Endothelial cell of umbilical vein (primary cell): ENCODE results near the gene IGF2BP2. TPM values are rescaled to one million over a fixed set of nuclear protein-coding genes. Genes with fewer than 3 reads are reported as not detected.

ENCODE experiments used
- BruUV-seq: library from RNA; stranded (reverse); fragments of 400-500 nt; replicated peaks from 2 replicates; lab custom pipeline; 2021; lab: Mats Ljungman, UMichigan
- CTCF ChIA-PET: fragments of 300-600, 350-600 bp; sonication (Branson Sonifier 250); formaldehyde crosslinking; loops from one replicate; lab custom pipeline; 2021; ENCODE audit warnings: antibody characterized with exemption, inconsistent platforms; lab: Charles Lee
- POLR2A ChIA-PET: fragments of 300-600, 350-600 bp; sonication (Branson Sonifier 250); formaldehyde crosslinking; loops from one replicate; lab custom pipeline; 2021; ENCODE audit warnings: antibody characterized with exemption, inconsistent platforms; lab: Charles Lee
- DNase-seq: peaks from one replicate; pipeline ENCODE4 v3.0.0-alpha.2; 2011; ENCODE audit warnings: low read depth, low spot score
- FAIRE-seq: peaks from 2 replicates; lab custom pipeline; 2011; peaks lifted over from hg19 to GRCh38; lab: Jason Lieb, UNC
- H2AFZ ChIP-seq: 2 replicates; pipeline ENCODE4 v1.6.0; 2012; ENCODE audit warnings: low read depth, low read length, control low read depth, inconsistent platforms
- H3K27ac ChIP-seq: 2 replicates; pipeline ENCODE4 v1.5.1; 2011; ENCODE audit warnings: low read depth, mild to moderate bottlenecking, control low read depth, low read length, moderate library complexity; ENCODE audit not compliant: insufficient read depth
- H3K27me3 ChIP-seq, 2 experiments: 2 replicates each; pipeline versions ENCODE4 v1.6.0 to v1.6.1; 2011; ENCODE audit warnings: low read length in 2 of 2, mixed read lengths in 1 of 2; ENCODE audit not compliant: control insufficient read depth in 2 of 2, insufficient read depth in 2 of 2
- H3K36me3 ChIP-seq, 2 experiments: 2 replicates in 1 of 2; 3 replicates in 1 of 2; pipeline ENCODE4 v1.5.1; 2011; ENCODE audit warnings: low read length in 2 of 2, mild to moderate bottlenecking in 1 of 2, moderate library complexity in 1 of 2; ENCODE audit not compliant: control insufficient read depth in 2 of 2, insufficient read depth in 2 of 2; ENCODE audit errors: extremely low read depth in 1 of 2
- H3K4me1 ChIP-seq: 3 replicates; pipeline ENCODE4 v1.5.1; 2011; ENCODE audit warnings: mild to moderate bottlenecking, low read length; ENCODE audit not compliant: control insufficient read depth, insufficient read depth; ENCODE audit errors: extremely low read depth
- H3K4me2 ChIP-seq: 2 replicates; pipeline ENCODE4 v1.6.1; 2011; ENCODE audit warnings: low read length, control low read depth, mixed read lengths; ENCODE audit not compliant: insufficient read depth
- H3K4me3 ChIP-seq, 3 experiments: fragments of 200-600 bp in 1 of 3; sonication (generic), shearing (Covaris generic) in 1 of 3; replicated peaks in 1 of 3; 2 replicates each; pipeline ENCODE4 v1.5.1; 2011 to 2016; ENCODE audit warnings: control low read depth in 3 of 3, low read length in 3 of 3, mild to moderate bottlenecking in 2 of 3, inconsistent platforms in 1 of 3, low read depth in 1 of 3, moderate library complexity in 1 of 3; ENCODE audit not compliant: insufficient read depth in 1 of 3
- H3K79me2 ChIP-seq: 2 replicates; pipeline ENCODE4 v1.6.0; 2012; ENCODE audit warnings: low read length, inconsistent platforms; ENCODE audit not compliant: control insufficient read depth, insufficient read depth
- H3K9ac ChIP-seq: replicated peaks from 2 replicates; pipeline ENCODE3; 2011; ENCODE audit warnings: low read length, control low read depth; ENCODE audit not compliant: insufficient read depth; ENCODE audit errors: extremely low read depth
- H3K9me1 ChIP-seq: replicated peaks from 3 replicates; pipeline ENCODE4 v1.6.0; 2011; ENCODE audit warnings: mild to moderate bottlenecking, low read length; ENCODE audit not compliant: control insufficient read depth, insufficient read depth; ENCODE audit errors: extremely low read depth
- H3K9me3 ChIP-seq: replicated peaks from 2 replicates; pipeline ENCODE4 v1.5.1; 2012; ENCODE audit warnings: low read length, inconsistent platforms; ENCODE audit not compliant: control insufficient read depth, insufficient read depth
- H4K20me1 ChIP-seq: replicated peaks from 2 replicates; pipeline ENCODE3; 2011; ENCODE audit warnings: mild to moderate bottlenecking, low read length; ENCODE audit not compliant: control insufficient read depth, insufficient read depth; ENCODE audit errors: extremely low read depth
- EZH2 ChIP-seq: IDR thresholded peaks from 2 replicates; pipeline ENCODE4 v1.6.1; 2012; ENCODE audit warnings: borderline replicate concordance, low read depth, mild to moderate bottlenecking, moderate library complexity, low read length, inconsistent platforms; ENCODE audit not compliant: severe bottlenecking
- FOS ChIP-seq: IDR thresholded peaks from 2 replicates; pipeline ENCODE4 v1.6.1; 2011; ENCODE audit warnings: mild to moderate bottlenecking, low read length, moderate library complexity, borderline replicate concordance; ENCODE audit not compliant: insufficient read depth
- GATA2 ChIP-seq: IDR thresholded peaks from 2 replicates; pipeline ENCODE4 v1.7.0; 2011; ENCODE audit warnings: low read depth, mild to moderate bottlenecking, moderate library complexity, mixed read lengths, low read length; ENCODE audit not compliant: insufficient read length, insufficient read depth
- JUN ChIP-seq: IDR thresholded peaks from 2 replicates; pipeline ENCODE4 v1.6.1; 2011; ENCODE audit warnings: borderline replicate concordance, low read depth; ENCODE audit not compliant: insufficient read length, insufficient read depth
- MYC ChIP-seq: IDR thresholded peaks from one replicate; pipeline ENCODE4 v1.6.1; 2011; ENCODE audit warnings: mild to moderate bottlenecking, low read depth, low read length
- POLR2A ChIP-seq: IDR thresholded peaks from 2 replicates; pipeline ENCODE4 v1.6.1; 2012; ENCODE audit warnings: low read depth, mild to moderate bottlenecking, control low read depth, low read length
- POLR2AphosphoS5 ChIP-seq: IDR thresholded peaks from 2 replicates; pipeline ENCODE4 v1.6.1; 2012; ENCODE audit warnings: low read depth, mild to moderate bottlenecking, control low read depth, low read length, moderate library complexity; ENCODE audit not compliant: insufficient read depth
- dilution Hi-C: fragments of 300-500 bp; cut with MboI; formaldehyde crosslinking; loops from one replicate; pipeline ENCODE4 v1.15.0; 2019; ENCODE audit warnings: low sequenced_read_pairs; ENCODE audit not compliant: extremely low pct_ligation_motif_present
- intact Hi-C: fragments of 100-400 bp; cut with micrococcal nuclease; formaldehyde crosslinking; loops from one replicate; pipeline ENCODE4 v1.10.0; 2022
- polyA plus RNA-seq, 4 experiments: library from polyadenylated mRNA; depleted of rRNA in 3 of 4; stranded (reverse) in 3 of 4; unstranded in 1 of 4; fragments of >200 nt; gene quantifications; 2 replicates each; pipeline versions ENCODE4 v1.2.1 to v1.2.3, GENCODE V29; 2011 to 2012; ENCODE audit warnings: missing spikeins in 1 of 4
- total RNA-seq: library from RNA; stranded (reverse); gene quantifications from 2 replicates; pipeline ENCODE4 v1.2.3, GENCODE V29; 2021
- TF ChIP-seq, protein P1 (sequence below): IDR thresholded peaks from 2 replicates; pipeline ENCODE4 v1.6.1; 2011; ENCODE audit not compliant: insufficient read depth, insufficient read length
- TF ChIP-seq, protein P2 (sequence below), 2 donors: IDR thresholded peaks; 1 replicate in 1 of 2; 2 replicates in 1 of 2; pipeline ENCODE4 v1.5.1; 2011; ENCODE audit warnings: low read length in 2 of 2, mild to moderate bottlenecking in 2 of 2, moderate library complexity in 2 of 2, control low read depth in 1 of 2, inconsistent platforms in 1 of 2, low read depth in 1 of 2; ENCODE audit not compliant: insufficient read depth in 1 of 2; ENCODE audit errors: extremely low read depth in 1 of 2

The IGF2BP2 gene
- total and polyA plus RNA-seq, 2 donors (not counting 3 experiments of a cell fraction or from before 2014, with no cell fraction given) = 10.7 to 130 TPM

DNA sequence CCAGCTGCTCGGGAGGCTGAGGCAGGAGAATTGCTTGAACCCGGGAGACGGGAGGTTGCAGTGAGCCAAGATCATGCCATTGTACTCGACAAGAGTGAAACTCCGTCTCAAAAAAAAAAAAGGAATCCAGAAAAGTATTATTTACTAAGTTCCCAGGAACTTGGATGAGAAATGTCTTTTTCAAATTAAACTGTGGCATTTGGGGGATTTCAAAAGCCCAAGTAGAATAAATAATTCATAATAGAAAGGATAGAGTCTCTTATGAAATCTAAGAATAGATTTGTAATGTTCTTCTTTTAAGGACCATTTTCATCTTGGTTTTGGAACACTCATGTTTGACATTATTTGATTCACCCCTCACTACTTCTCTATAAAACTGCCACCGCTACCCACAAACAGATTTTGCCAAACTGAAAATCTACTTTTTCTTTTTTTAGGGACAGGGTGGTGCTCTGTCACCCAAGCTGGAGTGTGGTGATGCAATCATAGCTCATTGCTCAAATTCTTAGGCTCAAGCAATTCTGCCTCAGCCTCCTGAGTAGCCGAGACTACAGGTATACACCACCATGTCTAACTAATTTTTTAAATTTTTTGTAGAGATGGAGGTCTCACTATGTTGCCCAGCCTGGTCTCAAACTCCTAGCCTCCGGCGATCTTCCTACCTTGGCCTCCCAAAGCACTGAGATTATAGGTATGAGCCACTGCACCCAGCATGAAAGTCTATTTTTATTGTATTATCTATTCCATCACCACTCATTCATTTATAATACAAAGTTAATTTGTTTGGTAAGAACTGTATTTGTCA, 139.4 kb downstream of the IGF2BP2 start:
- H3K36me3 ChIP-seq = peaks cover 5 to 16% of the 10 kb centered on the region in 2 experiments
- POLR2A ChIA-PET = no interaction called here
- no peak for DNase-seq
- CTCF ChIA-PET = interaction anchor here (1.3 to 4.6 kb wide), 4 partner anchors 8 to 83 kb away, joined by 4 to 29 read pairs (median 9); no protein-coding TSS in a partner anchor
- dilution Hi-C loops (no loop called here), intact Hi-C loops (no loop called here)
- no peaks in the 10 kb centered on the region for H3K27me3 ChIP-seq
- H3K9me1 ChIP-seq = no peaks in the 10 kb centered on the region
- H3K27ac ChIP-seq = no peak overlapping the region
- no peak overlapping the region for H3K9ac ChIP-seq
- no TSS peak for BruUV-seq
- peaks cover 43% of the 10 kb centered on the region for H3K79me2 ChIP-seq
- H4K20me1 ChIP-seq = no peaks in the 10 kb centered on the region
- no peak for TF ChIP-seq MYC
- TF ChIP-seq EZH2 = no peak
- TF ChIP-seq, protein P1, sequence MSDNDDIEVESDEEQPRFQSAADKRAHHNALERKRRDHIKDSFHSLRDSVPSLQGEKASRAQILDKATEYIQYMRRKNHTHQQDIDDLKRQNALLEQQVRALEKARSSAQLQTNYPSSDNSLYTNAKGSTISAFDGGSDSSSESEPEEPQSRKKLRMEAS = no peak
- TF ChIP-seq, protein P2, sequence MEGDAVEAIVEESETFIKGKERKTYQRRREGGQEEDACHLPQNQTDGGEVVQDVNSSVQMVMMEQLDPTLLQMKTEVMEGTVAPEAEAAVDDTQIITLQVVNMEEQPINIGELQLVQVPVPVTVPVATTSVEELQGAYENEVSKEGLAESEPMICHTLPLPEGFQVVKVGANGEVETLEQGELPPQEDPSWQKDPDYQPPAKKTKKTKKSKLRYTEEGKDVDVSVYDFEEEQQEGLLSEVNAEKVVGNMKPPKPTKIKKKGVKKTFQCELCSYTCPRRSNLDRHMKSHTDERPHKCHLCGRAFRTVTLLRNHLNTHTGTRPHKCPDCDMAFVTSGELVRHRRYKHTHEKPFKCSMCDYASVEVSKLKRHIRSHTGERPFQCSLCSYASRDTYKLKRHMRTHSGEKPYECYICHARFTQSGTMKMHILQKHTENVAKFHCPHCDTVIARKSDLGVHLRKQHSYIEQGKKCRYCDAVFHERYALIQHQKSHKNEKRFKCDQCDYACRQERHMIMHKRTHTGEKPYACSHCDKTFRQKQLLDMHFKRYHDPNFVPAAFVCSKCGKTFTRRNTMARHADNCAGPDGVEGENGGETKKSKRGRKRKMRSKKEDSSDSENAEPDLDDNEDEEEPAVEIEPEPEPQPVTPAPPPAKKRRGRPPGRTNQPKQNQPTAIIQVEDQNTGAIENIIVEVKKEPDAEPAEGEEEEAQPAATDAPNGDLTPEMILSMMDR (IDR thresholded peaks at IDR 0.05; ENCODE audit: extremely low read depth in 1 of 2, insufficient read depth in 1 of 2, low read depth in 1 of 2, low read length in 2 of 2) = no peak
- TF ChIP-seq GATA2 = no peak
- TF ChIP-seq FOS = no peak
- TF ChIP-seq JUN = no peak
- no peak for TF ChIP-seq POLR2A
- no peak for TF ChIP-seq POLR2AphosphoS5
- H3K9me3 ChIP-seq = no peaks in the 10 kb centered on the region
- H3K4me2 ChIP-seq = no peak overlapping the region
- peaks cover 19% of the 10 kb centered on the region for H3K4me1 ChIP-seq
- no peak overlapping the region for H2AFZ ChIP-seq
- no peak for FAIRE-seq
- H3K4me3 ChIP-seq = no peak overlapping the region
